ENCODE results near the gene MBD4. TPM values are rescaled to one million over a fixed set of nuclear protein-coding genes. Genes with fewer than 3 reads are reported as not detected.
"Not testable (repeated sequence)": the region's sequence is repeated elsewhere in the genome, so short reads cannot be mapped to it uniquely, and the experiment has no call there.

MBD4 gene
- polyA plus RNA-seq, 4 donors = 41.4 to 52.1 (median 46.6) TPM

DNA sequence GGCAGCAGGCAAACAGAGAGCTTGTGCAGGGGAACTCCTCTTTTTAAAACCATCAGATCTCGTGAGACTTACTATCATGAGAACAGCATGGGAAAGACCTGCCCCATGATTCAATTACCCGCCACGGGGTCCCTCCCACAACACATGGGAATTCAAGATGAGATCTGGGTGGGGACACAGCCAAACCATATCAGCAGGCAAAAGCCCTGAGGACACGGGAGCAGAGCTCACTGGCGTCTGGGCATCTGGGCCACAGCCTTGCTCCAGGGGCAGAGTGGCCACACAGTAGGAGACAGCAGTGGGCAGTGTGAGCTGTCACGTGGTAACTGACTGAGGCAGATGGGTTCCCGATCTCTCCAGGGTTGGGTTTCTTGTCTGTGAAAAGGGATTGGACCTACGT, 54.2 kb downstream of the MBD4 start:
- not testable (repeated sequence) for DNase-seq (ENCODE audit: low read depth in 4 of 4, low spot score in 2 of 4)

DNA sequence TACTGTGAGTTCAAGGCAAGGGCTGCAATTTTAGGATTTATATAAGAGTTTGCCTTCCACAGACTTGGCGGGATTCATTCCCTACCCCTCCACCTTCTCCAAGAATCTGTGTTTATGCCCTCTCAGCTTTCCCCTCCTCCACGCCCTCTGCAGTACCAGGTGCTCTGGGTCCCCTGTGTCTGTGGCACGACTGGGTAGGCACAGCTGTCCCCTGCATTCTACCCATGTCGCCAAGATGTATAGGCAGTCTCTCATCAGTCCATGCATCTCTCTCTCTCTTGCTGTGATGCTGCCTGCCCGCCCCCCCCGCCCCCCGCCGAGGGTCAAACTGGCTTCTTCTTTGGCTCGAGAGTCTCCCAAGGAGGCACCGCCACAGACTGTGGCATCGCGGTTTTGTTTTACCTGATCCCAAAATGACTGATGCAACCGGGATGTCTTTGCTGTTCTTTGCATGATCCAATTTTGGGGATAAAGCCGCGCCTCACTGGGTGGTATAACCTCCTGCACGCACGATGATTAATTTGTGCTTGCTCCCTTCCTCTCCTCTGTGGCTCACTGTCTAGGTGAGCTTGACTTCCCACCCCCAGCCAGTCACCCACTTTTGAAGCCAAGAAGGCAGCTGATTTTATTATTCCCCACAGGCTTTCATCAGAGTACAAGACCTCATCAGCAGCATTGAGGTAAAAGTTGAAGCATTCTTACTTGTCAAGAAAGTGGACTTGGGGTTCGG, 55.0 kb downstream of the MBD4 start:
- no peak for DNase-seq (ENCODE audit: low read depth in 4 of 4, low spot score in 2 of 4)

- not testable (repeated sequence) for DNase-seq (ENCODE audit: low read depth in 4 of 4, low spot score in 2 of 4)
These were observed 55.6 kb downstream of the MBD4 start for GRCh38 chr3:129384103-129384502.

DNA sequence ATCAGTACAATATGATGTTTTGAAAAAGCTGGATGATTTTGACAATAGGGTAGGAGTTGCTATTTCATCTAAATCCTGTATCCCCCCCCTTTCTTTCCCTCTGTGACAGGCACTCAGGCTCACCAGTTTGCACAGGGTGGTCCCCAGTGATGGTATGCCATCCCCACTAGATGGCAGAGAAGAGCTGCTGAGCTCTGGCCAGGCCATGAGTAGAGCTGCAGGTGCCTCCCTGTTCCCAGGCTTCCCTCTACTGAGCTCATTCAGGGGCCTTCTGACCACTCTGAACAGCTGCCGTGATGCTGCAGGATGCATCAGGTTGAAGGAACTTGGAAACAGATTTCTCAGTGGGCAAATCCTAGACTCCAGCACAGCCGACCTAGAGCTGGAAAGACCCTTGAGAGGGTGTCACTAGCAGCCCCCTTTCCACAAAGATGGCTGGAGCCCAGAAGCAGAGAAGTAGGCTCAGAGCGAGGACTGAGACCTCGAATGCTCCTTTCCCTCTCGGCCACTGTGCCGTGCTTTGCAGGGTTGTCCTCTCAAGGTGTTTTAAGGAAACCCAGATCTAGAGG, 56.4 kb downstream of the MBD4 start:
- peak in 1 of 4 donors; percentile 40 for DNase-seq (ENCODE audit: low read depth in 4 of 4, low spot score in 2 of 4)

- no peak for DNase-seq (ENCODE audit: low read depth in 4 of 4, low spot score in 2 of 4)
These were observed 57.4 kb downstream of the MBD4 start for GRCh38 chr3:129382366-129382765.

Other genes starting within 250 kb of the MBD4 start
- gene COPG1, start 190.3 kb downstream of the MBD4 start, polyA plus RNA-seq (ENCODE audit: insufficient read length in 4 of 4) = 100 to 1,000 TPM; 146 to 166 (median 154) TPM
- 10 to 100 TPM; 47.3 to 56.5 (median 53.3) TPM for gene HMCES, start 161.1 kb downstream of the MBD4 start, polyA plus RNA-seq (ENCODE audit: insufficient read length in 4 of 4)
- gene EFCAB12, start 11.3 kb downstream of the MBD4 start, polyA plus RNA-seq (ENCODE audit: insufficient read length in 4 of 4) = 1 to 10 TPM; 3.0 to 6.0 (median 4.2) TPM
- gene IFT122, start 276 bp upstream of the MBD4 start, polyA plus RNA-seq (ENCODE audit: insufficient read length in 4 of 4) = 10 to 100 TPM; 34.7 to 64.7 (median 57.9) TPM
- under 1 TPM in 3 of 4 donors, not detected in 1; 0.06 to 0.19 (median 0.12) TPM for gene RHO, start 88.7 kb upstream of the MBD4 start, polyA plus RNA-seq (ENCODE audit: insufficient read length in 4 of 4)
- not detected for gene H1-8, start 103.2 kb upstream of the MBD4 start, polyA plus RNA-seq (ENCODE audit: insufficient read length in 4 of 4)
- 100 to 1,000 TPM; 121 to 147 (median 142) TPM for gene PLXND1, start 166.7 kb upstream of the MBD4 start, polyA plus RNA-seq (ENCODE audit: insufficient read length in 4 of 4)